Prostate gland (tissue), 2 donors: ENCODE results near the gene HIPK3. TPM values are rescaled to one million over a fixed set of nuclear protein-coding genes. Genes with fewer than 3 reads are reported as not detected.
"Not testable (repeated sequence)": the region's sequence is repeated elsewhere in the genome, so short reads cannot be mapped to it uniquely, and the experiment has no call there.

ENCODE experiments used
- DNase-seq: peaks from one replicate; pipeline ENCODE4 v3.0.0-alpha.2; 2019; ENCODE audit warnings: low spot score
- H3K27ac ChIP-seq, 2 donors: fragments of 200-600 bp; sonication (generic); 2 replicates each; pipeline ENCODE4 v1.5.1; 2017 to 2019
- H3K27me3 ChIP-seq: fragments of 200-600 bp; sonication (generic); replicated peaks from 2 replicates; pipeline ENCODE4 v1.5.1; 2019; ENCODE audit not compliant: insufficient read depth
- H3K36me3 ChIP-seq, 2 donors: fragments of 200-600 bp; sonication (generic); 1 replicate in 1 of 2; 2 replicates in 1 of 2; pipeline versions ENCODE4 v1.5.1 to v1.8.1; 2017 to 2019
- H3K4me1 ChIP-seq: fragments of 200-600 bp; sonication (generic); replicated peaks from 2 replicates; pipeline ENCODE4 v1.5.1; 2019
- H3K4me3 ChIP-seq, 2 donors: fragments of 200-600 bp; sonication (generic); 2 replicates each; pipeline ENCODE4 v1.5.1; 2017 to 2019
- H3K9me3 ChIP-seq: fragments of 200-600 bp; sonication (generic); 2 replicates; pipeline ENCODE4 v1.5.1; 2017
- CTCF ChIP-seq, 4 experiments: fragments of 200-600 bp in 2 of 4; fragments of 450-650 bp in 2 of 4; sonication (generic) in 2 of 4; IDR thresholded peaks; 1 replicate in 3 of 4; 2 replicates in 1 of 4; pipeline ENCODE4 v1.5.1; 2016 to 2019; ENCODE audit warnings: antibody characterized with exemption in 4 of 4, mild to moderate bottlenecking in 2 of 4, moderate library complexity in 2 of 4
- POLR2A ChIP-seq: fragments of 450-650 bp; IDR thresholded peaks from one replicate; pipeline ENCODE4 v1.6.1; 2016; ENCODE audit warnings: antibody characterized with exemption, mild to moderate bottlenecking
- POLR2AphosphoS5 ChIP-seq: sonication (generic); formaldehyde crosslinking; IDR thresholded peaks from one replicate; pipeline ENCODE4 v1.6.1; 2017; ENCODE audit warnings: antibody characterized with exemption
- WGBS: methylation state at CpG from one replicate; pipeline ENCODE4 v1.1.5; 2018; 5-methylcytosine and 5-hydroxymethylcytosine counted together
- intact Hi-C: fragments of 100-400 bp; cut with DNase I; formaldehyde crosslinking; loops from one replicate; pipeline ENCODE4 v1.14.2; 2022
- total RNA-seq, 2 donors: library from RNA; depleted of rRNA; stranded (reverse); fragments of >200 nt; gene quantifications; one replicate each; pipeline ENCODE4 v1.1.0, GENCODE V29; 2016

The HIPK3 gene
- total RNA-seq, 2 donors from 2014 or later = 90.4 to 97.2 TPM

- H3K9me3 ChIP-seq = no peaks in the 10 kb centered on the region
- intact Hi-C loops = no loop called here
- no peak for TF ChIP-seq CTCF (IDR thresholded peaks at IDR 0.05)
- no peak for TF ChIP-seq POLR2A
- peak; percentile 48 for TF ChIP-seq POLR2AphosphoS5
- no peak for DNase-seq
- no peaks in the 10 kb centered on the region for H3K4me1 ChIP-seq
- WGBS = 70% methylated on average over 2 of the region's 2 CpGs
- no peak overlapping the region for H3K4me3 ChIP-seq
- no peaks in the 10 kb centered on the region for H3K36me3 ChIP-seq
- no peak overlapping the region for H3K27ac ChIP-seq
- no peaks in the 10 kb centered on the region for H3K27me3 ChIP-seq
These were observed 29.5 kb upstream of the HIPK3 start for GRCh38 chr11:33227578-33228261.

- WGBS = 88% methylated on average over 6 of the region's 6 CpGs
- Histone ChIP-seq H3K9me3 (no peaks in the 10 kb centered on the region), H3K36me3 (no peaks in the 10 kb centered on the region), H3K27ac (no peak overlapping the region), H3K4me3 (no peak overlapping the region), H3K4me1 (no peaks in the 10 kb centered on the region), H3K27me3 (no peaks in the 10 kb centered on the region)
- intact Hi-C loops = no loop called here
- TF ChIP-seq POLR2A (no peak), CTCF (IDR thresholded peaks at IDR 0.05) (no peak), POLR2AphosphoS5 (no peak)
- no peak for DNase-seq
These were observed 22.6 kb upstream of the HIPK3 start for GRCh38 chr11:33234397-33235190.

GRCh38 chr11:33237039-33237597 is 20.1 kb upstream of the HIPK3 start:
- DNase-seq = no peak
- no peak overlapping the region for H3K4me3 ChIP-seq
- TF ChIP-seq POLR2AphosphoS5 (no peak), CTCF (IDR thresholded peaks at IDR 0.05) (no peak)
- no peaks in the 10 kb centered on the region for H3K9me3 ChIP-seq
- no peaks in the 10 kb centered on the region for H3K27me3 ChIP-seq
- no peak overlapping the region for H3K27ac ChIP-seq
- H3K36me3 ChIP-seq = no peaks in the 10 kb centered on the region
- WGBS = 61% methylated on average over 6 of the region's 6 CpGs
- intact Hi-C loops = no loop called here
- no peaks in the 10 kb centered on the region for H3K4me1 ChIP-seq

GRCh38 chr11:33242575-33242974 is 14.6 kb upstream of the HIPK3 start:
- Histone ChIP-seq H3K27me3 (no peaks in the 10 kb centered on the region), H3K27ac (no peak overlapping the region), H3K4me1 (no peaks in the 10 kb centered on the region), H3K4me3 (no peak overlapping the region), H3K36me3 (no peaks in the 10 kb centered on the region), H3K9me3 (no peaks in the 10 kb centered on the region)
- TF ChIP-seq POLR2A (no peak), CTCF (IDR thresholded peaks at IDR 0.05) (no peak), POLR2AphosphoS5 (no peak)
- DNase-seq = no peak
- 91% methylated on average over 2 of the region's 2 CpGs for WGBS
- intact Hi-C loops = no loop called here

GRCh38 chr11:33243654-33244053 is 13.5 kb upstream of the HIPK3 start:
- H3K4me3 ChIP-seq, intact Hi-C loops: not testable (repeated sequence)
- 96% methylated on average over 17 of the region's 35 CpGs for whole genome bisulfite sequencing

More at GRCh38 chr11:33243654-33244053, 13.5 kb upstream of the HIPK3 start:
- H3K9me3 ChIP-seq, H3K27ac ChIP-seq, H3K36me3 ChIP-seq, H3K27me3 ChIP-seq, H3K4me1 ChIP-seq, DNase-seq: not testable (repeated sequence)
